HCT116 (cell line): ENCODE results near the gene PRRT2.

Experiments used
- EZH2phosphoT487 ChIP-seq: fragments of 200-600 bp; IDR thresholded peaks from 2 replicates; pipeline ENCODE4 v1.6.1; 2018; ENCODE audit warnings: antibody characterized with exemption, borderline replicate concordance
- POLR2A ChIP-seq: IDR thresholded peaks from 2 replicates; pipeline ENCODE4 v1.7.0; 2011; ENCODE audit warnings: borderline replicate concordance; ENCODE audit not compliant: insufficient read depth, insufficient read length; ENCODE audit errors: extremely low read depth
- POLR2AphosphoS5 ChIP-seq: IDR thresholded peaks from 2 replicates; pipeline ENCODE4 v1.6.1; 2011; ENCODE audit warnings: mild to moderate bottlenecking, low read depth, low read length, moderate library complexity
- SP1 ChIP-seq: IDR thresholded peaks from 2 replicates; pipeline ENCODE4 v1.6.1; 2012; ENCODE audit warnings: low read depth
- ZFX ChIP-seq: fragments of 450-650 bp; IDR thresholded peaks from 2 replicates; pipeline ENCODE4 v1.6.1; 2017
- TF ChIP-seq, protein P1 (sequence below), 3 experiments: fragments of 200-600 bp in 1 of 3; sonication (generic) in 1 of 3; IDR thresholded peaks in 2 of 3; conservative IDR thresholded peaks in 1 of 3; 2 replicates each; pipeline ENCODE4 v1.5.1; 2012 to 2017; ENCODE audit warnings: low read depth in 2 of 3, low read length in 2 of 3, antibody characterized with exemption in 1 of 3, borderline replicate concordance in 1 of 3, control low read depth in 1 of 3, mild to moderate bottlenecking in 1 of 3, mixed read lengths in 1 of 3, mixed run types in 1 of 3, moderate library complexity in 1 of 3; ENCODE audit not compliant: insufficient read depth in 1 of 3
- TF ChIP-seq, protein P2 (sequence below): IDR thresholded peaks from 2 replicates; pipeline ENCODE4 v1.6.1; 2011; ENCODE audit warnings: mild to moderate bottlenecking, low read length, moderate library complexity; ENCODE audit not compliant: insufficient replicate concordance; ENCODE audit errors: extremely low read depth
- TF ChIP-seq, protein P3 (sequence below): IDR thresholded peaks from 2 replicates; pipeline ENCODE4 v1.6.1; 2012; ENCODE audit warnings: low read depth
- TF ChIP-seq, protein P4 (sequence below): IDR thresholded peaks from 2 replicates; pipeline ENCODE4 v1.6.1; 2012

DNA sequence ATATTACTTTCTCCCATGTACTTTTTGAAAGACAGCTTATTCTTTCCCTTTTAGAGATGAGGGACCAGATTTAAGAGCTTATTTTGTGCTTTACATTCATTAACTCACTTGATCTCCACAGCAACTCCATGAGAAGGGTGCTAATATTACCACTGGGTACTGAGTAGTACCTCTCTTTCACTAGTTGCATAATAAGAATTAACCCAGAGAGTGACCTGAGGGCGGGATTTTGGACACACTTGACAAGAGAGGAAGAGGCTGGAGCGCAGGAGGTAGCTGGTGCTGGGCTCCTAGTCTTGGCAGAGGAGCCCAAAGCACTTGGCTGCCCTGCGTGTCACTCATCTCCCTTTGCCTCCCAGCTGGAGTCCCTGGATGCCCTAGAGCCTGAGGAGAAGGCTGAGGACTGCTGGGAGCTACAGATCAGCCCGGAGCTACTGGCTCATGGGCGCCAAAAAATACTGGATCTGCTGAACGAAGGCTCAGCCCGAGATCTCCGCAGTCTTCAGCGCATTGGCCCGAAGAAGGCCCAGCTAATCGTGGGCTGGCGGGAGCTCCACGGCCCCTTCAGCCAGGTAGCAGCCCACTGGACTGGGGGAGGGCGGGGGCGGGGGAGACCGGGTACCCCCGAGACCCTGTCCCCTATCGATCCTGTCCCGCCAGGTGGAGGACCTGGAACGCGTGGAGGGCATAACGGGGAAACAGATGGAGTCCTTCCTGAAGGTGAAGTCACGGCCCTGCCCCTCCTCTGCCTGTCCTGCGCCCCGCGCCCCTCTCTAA, 7.3 kb upstream of the PRRT2 start:
- TF ChIP-seq EZH2phosphoT487 (no peak), POLR2A (no peak), SP1 (no peak), POLR2AphosphoS5 (peak; percentile 20; the same call in 1 of the 2 replicates), ZFX (no peak)
- TF ChIP-seq, protein P1, sequence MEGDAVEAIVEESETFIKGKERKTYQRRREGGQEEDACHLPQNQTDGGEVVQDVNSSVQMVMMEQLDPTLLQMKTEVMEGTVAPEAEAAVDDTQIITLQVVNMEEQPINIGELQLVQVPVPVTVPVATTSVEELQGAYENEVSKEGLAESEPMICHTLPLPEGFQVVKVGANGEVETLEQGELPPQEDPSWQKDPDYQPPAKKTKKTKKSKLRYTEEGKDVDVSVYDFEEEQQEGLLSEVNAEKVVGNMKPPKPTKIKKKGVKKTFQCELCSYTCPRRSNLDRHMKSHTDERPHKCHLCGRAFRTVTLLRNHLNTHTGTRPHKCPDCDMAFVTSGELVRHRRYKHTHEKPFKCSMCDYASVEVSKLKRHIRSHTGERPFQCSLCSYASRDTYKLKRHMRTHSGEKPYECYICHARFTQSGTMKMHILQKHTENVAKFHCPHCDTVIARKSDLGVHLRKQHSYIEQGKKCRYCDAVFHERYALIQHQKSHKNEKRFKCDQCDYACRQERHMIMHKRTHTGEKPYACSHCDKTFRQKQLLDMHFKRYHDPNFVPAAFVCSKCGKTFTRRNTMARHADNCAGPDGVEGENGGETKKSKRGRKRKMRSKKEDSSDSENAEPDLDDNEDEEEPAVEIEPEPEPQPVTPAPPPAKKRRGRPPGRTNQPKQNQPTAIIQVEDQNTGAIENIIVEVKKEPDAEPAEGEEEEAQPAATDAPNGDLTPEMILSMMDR (IDR thresholded peaks at IDR 0.05 in 2 of 3, conservative IDR thresholded peaks at IDR 0.05 in 1 of 3; ENCODE audit: borderline replicate concordance in 1 of 3, insufficient read depth in 1 of 3, low read depth in 2 of 3, low read length in 2 of 3): no peak
- TF ChIP-seq, protein P2, sequence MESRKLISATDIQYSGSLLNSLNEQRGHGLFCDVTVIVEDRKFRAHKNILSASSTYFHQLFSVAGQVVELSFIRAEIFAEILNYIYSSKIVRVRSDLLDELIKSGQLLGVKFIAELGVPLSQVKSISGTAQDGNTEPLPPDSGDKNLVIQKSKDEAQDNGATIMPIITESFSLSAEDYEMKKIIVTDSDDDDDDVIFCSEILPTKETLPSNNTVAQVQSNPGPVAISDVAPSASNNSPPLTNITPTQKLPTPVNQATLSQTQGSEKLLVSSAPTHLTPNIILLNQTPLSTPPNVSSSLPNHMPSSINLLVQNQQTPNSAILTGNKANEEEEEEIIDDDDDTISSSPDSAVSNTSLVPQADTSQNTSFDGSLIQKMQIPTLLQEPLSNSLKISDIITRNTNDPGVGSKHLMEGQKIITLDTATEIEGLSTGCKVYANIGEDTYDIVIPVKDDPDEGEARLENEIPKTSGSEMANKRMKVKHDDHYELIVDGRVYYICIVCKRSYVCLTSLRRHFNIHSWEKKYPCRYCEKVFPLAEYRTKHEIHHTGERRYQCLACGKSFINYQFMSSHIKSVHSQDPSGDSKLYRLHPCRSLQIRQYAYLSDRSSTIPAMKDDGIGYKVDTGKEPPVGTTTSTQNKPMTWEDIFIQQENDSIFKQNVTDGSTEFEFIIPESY: no peak
- TF ChIP-seq, protein P3, sequence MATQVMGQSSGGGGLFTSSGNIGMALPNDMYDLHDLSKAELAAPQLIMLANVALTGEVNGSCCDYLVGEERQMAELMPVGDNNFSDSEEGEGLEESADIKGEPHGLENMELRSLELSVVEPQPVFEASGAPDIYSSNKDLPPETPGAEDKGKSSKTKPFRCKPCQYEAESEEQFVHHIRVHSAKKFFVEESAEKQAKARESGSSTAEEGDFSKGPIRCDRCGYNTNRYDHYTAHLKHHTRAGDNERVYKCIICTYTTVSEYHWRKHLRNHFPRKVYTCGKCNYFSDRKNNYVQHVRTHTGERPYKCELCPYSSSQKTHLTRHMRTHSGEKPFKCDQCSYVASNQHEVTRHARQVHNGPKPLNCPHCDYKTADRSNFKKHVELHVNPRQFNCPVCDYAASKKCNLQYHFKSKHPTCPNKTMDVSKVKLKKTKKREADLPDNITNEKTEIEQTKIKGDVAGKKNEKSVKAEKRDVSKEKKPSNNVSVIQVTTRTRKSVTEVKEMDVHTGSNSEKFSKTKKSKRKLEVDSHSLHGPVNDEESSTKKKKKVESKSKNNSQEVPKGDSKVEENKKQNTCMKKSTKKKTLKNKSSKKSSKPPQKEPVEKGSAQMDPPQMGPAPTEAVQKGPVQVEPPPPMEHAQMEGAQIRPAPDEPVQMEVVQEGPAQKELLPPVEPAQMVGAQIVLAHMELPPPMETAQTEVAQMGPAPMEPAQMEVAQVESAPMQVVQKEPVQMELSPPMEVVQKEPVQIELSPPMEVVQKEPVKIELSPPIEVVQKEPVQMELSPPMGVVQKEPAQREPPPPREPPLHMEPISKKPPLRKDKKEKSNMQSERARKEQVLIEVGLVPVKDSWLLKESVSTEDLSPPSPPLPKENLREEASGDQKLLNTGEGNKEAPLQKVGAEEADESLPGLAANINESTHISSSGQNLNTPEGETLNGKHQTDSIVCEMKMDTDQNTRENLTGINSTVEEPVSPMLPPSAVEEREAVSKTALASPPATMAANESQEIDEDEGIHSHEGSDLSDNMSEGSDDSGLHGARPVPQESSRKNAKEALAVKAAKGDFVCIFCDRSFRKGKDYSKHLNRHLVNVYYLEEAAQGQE: no peak
- TF ChIP-seq, protein P4, sequence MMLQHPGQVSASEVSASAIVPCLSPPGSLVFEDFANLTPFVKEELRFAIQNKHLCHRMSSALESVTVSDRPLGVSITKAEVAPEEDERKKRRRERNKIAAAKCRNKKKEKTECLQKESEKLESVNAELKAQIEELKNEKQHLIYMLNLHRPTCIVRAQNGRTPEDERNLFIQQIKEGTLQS: no peak
